22Rv1 (cell line): ENCODE results near the gene STEAP1B.
"Not testable (repeated sequence)": the region's sequence is repeated elsewhere in the genome, so short reads cannot be mapped to it uniquely, and the experiment has no call there.

ENCODE experiments used
- CTCF ChIP-seq: fragments of 450-650 bp; IDR thresholded peaks from 2 replicates; pipeline ENCODE4 v1.5.1; 2017; ENCODE audit warnings: mild to moderate bottlenecking
- ZFX ChIP-seq: fragments of 450-650 bp; IDR thresholded peaks from 2 replicates; pipeline ENCODE4 v1.6.1; 2017; ENCODE audit warnings: antibody characterized with exemption, borderline replicate concordance

DNA sequence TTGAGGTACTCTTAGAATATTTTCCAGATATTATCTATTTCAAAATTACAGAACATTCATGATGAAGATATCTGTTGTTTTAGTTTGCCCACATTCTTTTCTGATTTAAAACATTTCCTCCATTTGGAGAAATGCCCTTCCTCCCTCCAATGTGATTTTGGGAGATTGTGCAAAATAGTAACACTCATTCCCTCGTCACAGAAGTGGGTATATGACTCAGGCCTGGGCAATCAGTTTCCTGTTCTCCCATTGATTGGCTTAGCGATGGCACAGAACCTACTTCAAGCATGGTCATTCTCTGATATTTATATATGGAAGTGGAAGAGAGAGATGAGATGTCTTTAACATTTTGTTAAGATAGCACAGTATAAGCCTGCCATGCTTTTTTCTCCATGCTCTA is 3.1 kb downstream of the STEAP1B start:
- not testable (repeated sequence) for TF ChIP-seq CTCF, ZFX
